Panc1 (cell line): ENCODE measurements around the gene UBE2D4. TPM values are rescaled to one million over a fixed set of nuclear protein-coding genes. Genes with fewer than 3 reads are reported as not detected.

Experiments used
- ATAC-seq: fragments of 200-7000 bp; cut with Tn5 transposase; 2 replicates; pipeline ENCODE4 v1.9.1; 2020; ENCODE audit warnings: mild to moderate bottlenecking, moderate library complexity
- Bru-seq: library from RNA; stranded (reverse); fragments of 400-500 nt; gene quantifications from one replicate; lab custom pipeline; 2021; lab: Mats Ljungman, UMichigan
- BruChase-seq, 2 experiments: library from RNA; stranded (reverse); fragments of 400-500 nt; gene quantifications; one replicate each; lab custom pipeline; 2021; lab: Mats Ljungman, UMichigan
- BruUV-seq: library from RNA; stranded (reverse); fragments of 400-500 nt; replicated peaks from 2 replicates; lab custom pipeline; 2021; lab: Mats Ljungman, UMichigan
- CTCF ChIA-PET: fragments of 300-600 bp; sonication (Branson Sonifier 250); formaldehyde crosslinking; loops from one replicate; lab custom pipeline; 2022; ENCODE audit warnings: antibody characterized with exemption; lab: Charles Lee
- POLR2A ChIA-PET: fragments of 300-600 bp; sonication (Branson Sonifier 250); formaldehyde crosslinking; loops from one replicate; lab custom pipeline; 2022; ENCODE audit warnings: antibody characterized with exemption; lab: Charles Lee
- DNase-seq: peaks from one replicate; pipeline ENCODE4 v3.0.0-alpha.2; 2010; ENCODE audit warnings: low read depth, low spot score
- H3K27ac ChIP-seq: 2 replicates; pipeline ENCODE4 v1.5.1; 2011; ENCODE audit warnings: mild to moderate bottlenecking, low read length, inconsistent platforms
- H3K27me3 ChIP-seq: fragments of 200-500 bp; sonication (Bioruptor generic); 2 replicates; pipeline ENCODE4 v1.6.0; 2014; ENCODE audit warnings: low read length, inconsistent platforms; ENCODE audit not compliant: control insufficient read depth, insufficient read depth
- H3K36me3 ChIP-seq: fragments of 200-500 bp; sonication (Bioruptor generic); 2 replicates; pipeline ENCODE4 v1.5.1; 2014; ENCODE audit warnings: inconsistent platforms, mild to moderate bottlenecking, low read length, moderate library complexity; ENCODE audit not compliant: control insufficient read depth, insufficient read depth
- H3K4me1 ChIP-seq: 2 replicates; pipeline ENCODE4 v1.5.1; 2011; ENCODE audit warnings: inconsistent platforms, mild to moderate bottlenecking, low read length, moderate library complexity; ENCODE audit not compliant: control insufficient read depth, insufficient read depth
- H3K4me3 ChIP-seq, 2 experiments: 2 replicates each; pipeline ENCODE4 v1.5.1; 2011 to 2012; ENCODE audit warnings: low read depth in 2 of 2, low read length in 2 of 2, mild to moderate bottlenecking in 2 of 2, inconsistent platforms in 1 of 2, moderate library complexity in 1 of 2
- H3K9me3 ChIP-seq: fragments of 200-500 bp; sonication (Bioruptor generic); 2 replicates; pipeline ENCODE4 v1.5.1; 2014; ENCODE audit warnings: low read depth, mild to moderate bottlenecking, inconsistent platforms, low read length, moderate library complexity; ENCODE audit not compliant: control insufficient read depth, insufficient read depth
- POLR2AphosphoS5 ChIP-seq: IDR thresholded peaks from 2 replicates; pipeline ENCODE4 v1.6.1; 2012; ENCODE audit warnings: mild to moderate bottlenecking, low read depth, low read length, moderate library complexity
- SIN3A ChIP-seq: IDR thresholded peaks from 2 replicates; pipeline ENCODE4 v1.6.1; 2012; ENCODE audit warnings: low read depth, mild to moderate bottlenecking, low read length, moderate library complexity, borderline replicate concordance; ENCODE audit not compliant: insufficient read depth
- TCF7L2 ChIP-seq: IDR thresholded peaks from 2 replicates; pipeline ENCODE4 v1.6.1; 2011; ENCODE audit warnings: mild to moderate bottlenecking, low read depth, low read length, inconsistent platforms
- in situ Hi-C: cut with HindIII; loops from 2 replicates; pipeline ENCODE4 v1.10.0; 2016; ENCODE audit warnings: low sequenced_read_pairs, low pct_unique_long_range_greater_than_20kb
- intact Hi-C: fragments of 100-400 bp; cut with micrococcal nuclease; formaldehyde crosslinking; loops from one replicate; pipeline ENCODE4 v1.10.0; 2022; ENCODE audit not compliant: unreplicated experiment
- long read RNA-seq: library from polyadenylated mRNA; unstranded; transcript quantifications from one replicate; pipeline ENCODE4 v2.0.0, GENCODE V29; 2021; ENCODE audit not compliant: unreplicated experiment
- polyA plus RNA-seq: library from polyadenylated mRNA; unstranded; fragments of >200 nt; gene quantifications from one replicate; pipeline ENCODE4 v1.2.1, GENCODE V29; 2012; ENCODE audit warnings: missing spikeins; ENCODE audit not compliant: insufficient read length
- total RNA-seq: library from RNA; stranded (reverse); gene quantifications from one replicate; pipeline ENCODE4 v1.2.1, GENCODE V29; 2021; ENCODE audit not compliant: unreplicated experiment
- TF ChIP-seq, protein P1 (sequence below), 2 experiments: IDR thresholded peaks; 2 replicates each; pipeline ENCODE4 v1.6.1; 2011 to 2012; ENCODE audit warnings: low read depth in 2 of 2, control low read depth in 1 of 2, low read length in 1 of 2, mild to moderate bottlenecking in 1 of 2, moderate library complexity in 1 of 2; ENCODE audit not compliant: insufficient read depth in 1 of 2
- TF ChIP-seq, protein P2 (sequence below): fragments of 450-650 bp; IDR thresholded peaks from 2 replicates; pipeline ENCODE4 v1.5.1; 2017; ENCODE audit warnings: mild to moderate bottlenecking

UBE2D4 gene
- total RNA-seq (35.9 TPM), Bru-seq, nascent RNA (percentile 59 among the genes with signal in this experiment), BruChase-seq, experiment 1, labeled RNA remaining after a 2-hour chase (percentile 64 among the genes with signal in this experiment), BruChase-seq, experiment 2, labeled RNA remaining after a 6-hour chase (percentile 76 among the genes with signal in this experiment)
- 28.1 TPM for polyA plus RNA-seq
- long read RNA-seq, transcript UBE2D4-201 (7 exons, 3,974 nt) = major isoform, 14 of 33 reads
- long read RNA-seq, partial matches to known transcripts = 3 of 33 reads
- long read RNA-seq, other reads (novel, unspliced or antisense) = 9 of 33 reads

DNA sequence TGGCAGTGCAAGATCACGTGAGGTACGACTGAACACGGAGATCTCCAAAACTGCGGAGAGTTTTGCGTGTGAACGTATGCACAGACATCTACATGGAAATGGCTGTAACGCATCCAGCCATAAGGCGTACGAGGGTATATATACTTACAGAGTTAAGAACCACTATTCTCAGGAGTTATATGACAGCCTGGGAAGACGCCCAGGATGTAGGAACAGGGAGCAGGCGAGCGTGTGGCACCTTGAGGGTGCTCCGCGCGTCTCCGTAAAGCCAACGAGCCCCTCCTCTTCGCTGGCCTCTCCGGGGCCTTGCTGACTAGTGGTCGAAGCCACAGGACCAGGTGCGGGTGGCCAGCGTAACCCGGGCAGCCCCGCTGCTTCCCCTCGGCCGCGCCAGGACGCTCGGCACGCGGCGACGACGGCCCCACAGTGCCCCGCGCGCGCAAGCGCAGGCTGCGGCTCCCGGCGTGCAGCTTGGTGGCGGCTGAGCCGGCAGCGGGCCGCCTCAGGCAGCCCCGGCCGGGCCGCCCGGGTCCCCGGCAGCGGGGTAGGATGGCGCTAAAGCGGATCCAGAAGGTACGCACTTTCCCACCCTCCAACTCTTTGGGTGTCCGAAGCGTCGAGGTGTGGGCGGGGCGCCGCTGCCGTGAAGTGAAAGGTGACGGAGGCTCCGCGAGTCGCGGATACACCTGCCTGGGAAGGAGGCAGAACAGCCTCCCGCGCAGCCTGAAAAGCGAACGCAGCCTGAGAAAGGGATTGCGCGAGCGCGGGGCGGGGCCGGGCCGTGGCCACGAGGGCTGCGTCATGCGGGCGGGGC is at the start of gene UBE2D4:
Gene UBE2D4, plus strand, starts transcription at position 453 of the 814 bp plus-strand sequence. Its CDS starts 97 bp downstream, at position 550.
- Histone ChIP-seq H3K4me3 (peak within 1 kb of the TSS; percentile 60 to 96), H3K4me1 (no peaks in the 10 kb centered on the region), H3K36me3 (no peaks in the 10 kb centered on the region), H3K27me3 (no peaks in the 10 kb centered on the region), H3K9me3 (no peaks in the 10 kb centered on the region), H3K27ac (peak within 1 kb of the TSS; percentile 87)
- peak; percentile 54 for DNase-seq
- intact Hi-C loops = no loop called here
- ChIA-PET POLR2A (no interaction called here), CTCF (no interaction called here)
- in situ Hi-C loops = no loop called here
- BruUV-seq = no TSS peak
- peak; percentile 98 for ATAC-seq
- TF ChIP-seq TCF7L2 = 0 out of 2 replicates have a peak, but pooled peaks have one; percentile 38
- TF ChIP-seq POLR2AphosphoS5 = peak; percentile 85
- TF ChIP-seq, protein P1, sequence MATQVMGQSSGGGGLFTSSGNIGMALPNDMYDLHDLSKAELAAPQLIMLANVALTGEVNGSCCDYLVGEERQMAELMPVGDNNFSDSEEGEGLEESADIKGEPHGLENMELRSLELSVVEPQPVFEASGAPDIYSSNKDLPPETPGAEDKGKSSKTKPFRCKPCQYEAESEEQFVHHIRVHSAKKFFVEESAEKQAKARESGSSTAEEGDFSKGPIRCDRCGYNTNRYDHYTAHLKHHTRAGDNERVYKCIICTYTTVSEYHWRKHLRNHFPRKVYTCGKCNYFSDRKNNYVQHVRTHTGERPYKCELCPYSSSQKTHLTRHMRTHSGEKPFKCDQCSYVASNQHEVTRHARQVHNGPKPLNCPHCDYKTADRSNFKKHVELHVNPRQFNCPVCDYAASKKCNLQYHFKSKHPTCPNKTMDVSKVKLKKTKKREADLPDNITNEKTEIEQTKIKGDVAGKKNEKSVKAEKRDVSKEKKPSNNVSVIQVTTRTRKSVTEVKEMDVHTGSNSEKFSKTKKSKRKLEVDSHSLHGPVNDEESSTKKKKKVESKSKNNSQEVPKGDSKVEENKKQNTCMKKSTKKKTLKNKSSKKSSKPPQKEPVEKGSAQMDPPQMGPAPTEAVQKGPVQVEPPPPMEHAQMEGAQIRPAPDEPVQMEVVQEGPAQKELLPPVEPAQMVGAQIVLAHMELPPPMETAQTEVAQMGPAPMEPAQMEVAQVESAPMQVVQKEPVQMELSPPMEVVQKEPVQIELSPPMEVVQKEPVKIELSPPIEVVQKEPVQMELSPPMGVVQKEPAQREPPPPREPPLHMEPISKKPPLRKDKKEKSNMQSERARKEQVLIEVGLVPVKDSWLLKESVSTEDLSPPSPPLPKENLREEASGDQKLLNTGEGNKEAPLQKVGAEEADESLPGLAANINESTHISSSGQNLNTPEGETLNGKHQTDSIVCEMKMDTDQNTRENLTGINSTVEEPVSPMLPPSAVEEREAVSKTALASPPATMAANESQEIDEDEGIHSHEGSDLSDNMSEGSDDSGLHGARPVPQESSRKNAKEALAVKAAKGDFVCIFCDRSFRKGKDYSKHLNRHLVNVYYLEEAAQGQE (IDR thresholded peaks at IDR 0.05; ENCODE audit: insufficient read depth in 1 of 2, low read depth in 2 of 2, low read length in 1 of 2) = 0 out of 4 replicates have a peak, but pooled peaks of 1 of the 2 experiments have one; percentile 43
- TF ChIP-seq SIN3A = peak; percentile 54
- TF ChIP-seq, protein P2, sequence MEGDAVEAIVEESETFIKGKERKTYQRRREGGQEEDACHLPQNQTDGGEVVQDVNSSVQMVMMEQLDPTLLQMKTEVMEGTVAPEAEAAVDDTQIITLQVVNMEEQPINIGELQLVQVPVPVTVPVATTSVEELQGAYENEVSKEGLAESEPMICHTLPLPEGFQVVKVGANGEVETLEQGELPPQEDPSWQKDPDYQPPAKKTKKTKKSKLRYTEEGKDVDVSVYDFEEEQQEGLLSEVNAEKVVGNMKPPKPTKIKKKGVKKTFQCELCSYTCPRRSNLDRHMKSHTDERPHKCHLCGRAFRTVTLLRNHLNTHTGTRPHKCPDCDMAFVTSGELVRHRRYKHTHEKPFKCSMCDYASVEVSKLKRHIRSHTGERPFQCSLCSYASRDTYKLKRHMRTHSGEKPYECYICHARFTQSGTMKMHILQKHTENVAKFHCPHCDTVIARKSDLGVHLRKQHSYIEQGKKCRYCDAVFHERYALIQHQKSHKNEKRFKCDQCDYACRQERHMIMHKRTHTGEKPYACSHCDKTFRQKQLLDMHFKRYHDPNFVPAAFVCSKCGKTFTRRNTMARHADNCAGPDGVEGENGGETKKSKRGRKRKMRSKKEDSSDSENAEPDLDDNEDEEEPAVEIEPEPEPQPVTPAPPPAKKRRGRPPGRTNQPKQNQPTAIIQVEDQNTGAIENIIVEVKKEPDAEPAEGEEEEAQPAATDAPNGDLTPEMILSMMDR = no peak

DNA sequence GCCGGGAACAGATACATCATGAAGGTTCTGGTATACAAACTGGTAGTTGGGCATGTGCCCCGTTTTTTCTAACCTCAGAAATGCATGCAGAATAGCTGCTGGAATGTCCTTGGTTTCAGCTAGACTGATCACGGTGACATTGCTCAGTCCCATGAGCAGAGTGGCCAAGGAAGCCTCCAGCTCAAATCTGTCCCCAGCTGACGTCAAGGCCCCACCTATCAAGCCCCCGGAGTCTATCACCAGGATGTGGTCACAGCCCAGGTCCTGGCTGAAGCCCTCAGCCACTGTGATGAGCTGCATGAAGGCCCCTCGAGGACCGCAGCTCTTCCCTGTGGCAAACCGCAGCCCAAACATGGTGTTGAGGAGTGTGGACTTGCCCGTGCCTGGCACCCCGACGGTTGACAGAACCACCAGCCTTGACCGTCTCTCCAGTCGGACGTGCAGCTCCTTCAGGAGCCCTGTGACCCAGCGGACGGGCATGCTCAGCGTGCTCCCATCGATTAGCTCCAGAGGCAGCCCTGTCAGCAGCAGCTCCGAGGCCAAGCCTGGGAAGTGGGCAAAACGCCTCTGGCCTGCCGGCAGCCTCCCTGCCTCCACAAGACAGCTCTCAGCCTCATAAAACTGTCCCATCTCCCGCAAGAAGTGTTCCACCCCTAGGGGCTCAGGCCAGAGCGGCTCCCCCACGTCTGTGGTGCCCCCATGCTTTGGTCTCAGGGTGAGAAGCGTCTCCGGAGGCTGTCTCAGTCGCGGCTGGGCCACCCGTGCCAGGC is 49.1 kb upstream of the UBE2D4 start:
- DNase-seq (no peak), ATAC-seq (no peak)
- BruUV-seq = no TSS peak
- POLR2A ChIA-PET = interaction anchor here (0.6 kb wide), 1 partner anchor 74 kb away, joined by 3 read pairs; no protein-coding TSS in a partner anchor
- Histone ChIP-seq H3K4me1 (no peaks in the 10 kb centered on the region), H3K27ac (no peak overlapping the region), H3K27me3 (no peaks in the 10 kb centered on the region), H3K9me3 (no peaks in the 10 kb centered on the region), H3K4me3 (no peak overlapping the region), H3K36me3 (peaks cover 3% of the 10 kb centered on the region; the same call in 1 of the 2 replicates)
- in situ Hi-C loops (no loop called here), intact Hi-C loops (no loop called here)
- TF ChIP-seq POLR2AphosphoS5 (no peak), TCF7L2 (no peak), SIN3A (no peak)
- TF ChIP-seq, protein P1 (IDR thresholded peaks at IDR 0.05; ENCODE audit: insufficient read depth in 1 of 2, low read depth in 2 of 2, low read length in 1 of 2) = no peak
- TF ChIP-seq, protein P2 = no peak
- CTCF ChIA-PET = no interaction called here
